ENCODE data around the gene SRGN. TPM values are rescaled to one million over a fixed set of nuclear protein-coding genes. Genes with fewer than 3 reads are reported as not detected.

The SRGN gene
- total RNA-seq, 1 donor: 474 TPM

DNA sequence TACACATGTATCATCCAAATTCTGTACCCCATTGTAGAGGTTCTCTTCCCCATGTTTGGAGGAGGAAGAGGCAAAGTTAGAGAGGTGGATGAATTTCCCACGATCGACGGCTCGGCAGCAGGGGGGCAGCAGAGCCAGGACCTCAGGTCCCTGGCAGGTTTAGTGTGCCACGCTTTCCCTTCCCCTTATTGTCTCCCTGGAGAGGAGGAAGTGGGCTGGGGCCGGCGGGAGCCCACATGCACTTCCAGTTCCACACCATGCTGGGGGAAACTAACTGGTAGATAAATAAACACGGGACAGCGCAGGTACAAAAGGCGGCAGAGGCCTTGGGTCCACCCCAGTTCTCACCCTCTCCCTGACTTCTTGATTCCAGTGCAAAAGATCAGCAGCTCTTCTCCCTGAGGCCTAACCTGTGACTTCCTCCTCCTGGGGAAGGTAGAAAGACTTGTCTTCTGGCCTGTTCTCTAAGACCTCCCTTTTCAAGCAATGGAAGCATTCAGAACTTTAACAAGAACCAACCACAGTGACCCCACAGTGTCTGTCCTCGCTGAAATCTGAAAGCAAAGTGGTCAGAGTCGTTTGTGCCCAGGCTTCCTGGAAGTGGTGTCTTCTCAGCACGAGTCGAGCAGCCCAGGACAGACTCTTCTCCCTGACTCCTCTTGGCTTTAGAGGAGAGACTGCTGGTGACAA is 30.5 kb upstream of the SRGN start:
- peak overlapping the region; percentile 52 for H2AFZ ChIP-seq (ENCODE audit: low read length)
- H3K27ac ChIP-seq (ENCODE audit: low read depth, low read length): peak overlapping the region; percentile 94
- no peaks in the 10 kb centered on the region for H3K79me2 ChIP-seq (ENCODE audit: insufficient read depth, low read length)
- no peaks in the 10 kb centered on the region for H4K20me1 ChIP-seq (ENCODE audit: insufficient read depth, low read length)
- no peak for TF ChIP-seq CTCF (IDR thresholded peaks at IDR 0.05; ENCODE audit: extremely low read depth, low read depth, low read length)
- no peak for DNase-seq (ENCODE audit: insufficient read length, low spot score, missing footprints)
- no peaks in the 10 kb centered on the region for H3K36me3 ChIP-seq (ENCODE audit: insufficient read depth, low read length)
- no peaks in the 10 kb centered on the region for H3K27me3 ChIP-seq (ENCODE audit: insufficient read depth, low read length)
- peaks cover 43% of the 10 kb centered on the region for H3K4me1 ChIP-seq (ENCODE audit: insufficient read depth, low read length)
- H3K4me3 ChIP-seq (ENCODE audit: insufficient read depth, low read length): peak overlapping the region; percentile 18
- no peaks in the 10 kb centered on the region for H3K9me3 ChIP-seq (ENCODE audit: low read depth, low read length)
- peak overlapping the region; percentile 55 for H3K4me2 ChIP-seq (ENCODE audit: insufficient read depth, low read length)

- H3K4me3 ChIP-seq (ENCODE audit: insufficient read depth, low read length): peak overlapping the region; percentile 18
- DNase-seq (ENCODE audit: insufficient read length, low spot score, missing footprints): peak; percentile 90
- peak overlapping the region; percentile 52 for H2AFZ ChIP-seq (ENCODE audit: low read length)
- peaks cover 47% of the 10 kb centered on the region for H3K4me1 ChIP-seq (ENCODE audit: insufficient read depth, low read length)
- TF ChIP-seq CTCF (IDR thresholded peaks at IDR 0.05; ENCODE audit: extremely low read depth, low read depth, low read length): no peak
- H3K4me2 ChIP-seq (ENCODE audit: insufficient read depth, low read length): peak overlapping the region; percentile 55
- H4K20me1 ChIP-seq (ENCODE audit: insufficient read depth, low read length): no peaks in the 10 kb centered on the region
- peak overlapping the region; percentile 94 for H3K27ac ChIP-seq (ENCODE audit: low read depth, low read length)
- H3K27me3 ChIP-seq (ENCODE audit: insufficient read depth, low read length): no peaks in the 10 kb centered on the region
- no peaks in the 10 kb centered on the region for H3K79me2 ChIP-seq (ENCODE audit: insufficient read depth, low read length)
- no peaks in the 10 kb centered on the region for H3K36me3 ChIP-seq (ENCODE audit: insufficient read depth, low read length)
- H3K9me3 ChIP-seq (ENCODE audit: low read depth, low read length): no peaks in the 10 kb centered on the region
Measured at GRCh38 chr10:69057951-69058297, 30.0 kb upstream of the SRGN start.

DNA sequence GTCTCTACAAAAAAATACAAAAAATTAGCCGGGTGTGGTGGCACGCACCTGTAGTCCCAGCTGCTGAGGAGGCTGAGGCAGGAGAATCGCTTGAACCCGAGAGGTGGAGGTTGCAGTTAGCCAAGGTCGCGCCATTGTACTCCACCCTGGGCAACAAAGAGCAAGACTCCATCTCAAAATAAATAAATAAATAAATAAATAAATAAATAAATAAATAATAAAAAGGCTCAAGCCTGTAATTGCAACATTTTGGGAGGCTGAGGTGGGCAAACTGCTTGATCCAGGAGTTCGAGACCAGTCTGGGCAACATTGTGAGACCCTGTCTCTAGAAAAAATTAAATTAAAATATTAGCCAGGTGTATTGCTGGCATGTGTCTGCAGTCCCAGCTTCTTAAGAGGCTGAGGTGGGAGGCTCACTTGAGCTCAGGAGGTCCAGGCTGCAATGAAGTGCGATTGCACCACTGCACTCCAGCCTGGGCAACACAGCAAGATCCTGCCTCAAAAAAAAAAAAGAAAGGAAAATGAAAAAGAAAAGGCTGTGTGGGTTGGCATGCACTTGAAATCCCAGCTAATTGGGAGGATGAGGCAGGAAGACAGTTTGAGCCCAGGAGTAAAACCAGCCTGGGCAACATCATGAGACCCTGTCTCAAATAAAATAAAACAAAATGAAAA is 27.6 kb upstream of the SRGN start:
- H3K36me3 ChIP-seq (ENCODE audit: insufficient read depth, low read length): no peaks in the 10 kb centered on the region
- no peak overlapping the region for H3K4me2 ChIP-seq (ENCODE audit: insufficient read depth, low read length)
- H3K27ac ChIP-seq (ENCODE audit: low read depth, low read length): peak overlapping the region; percentile 99
- no peak overlapping the region for H2AFZ ChIP-seq (ENCODE audit: low read length)
- no peaks in the 10 kb centered on the region for H3K9me3 ChIP-seq (ENCODE audit: low read depth, low read length)
- H4K20me1 ChIP-seq (ENCODE audit: insufficient read depth, low read length): no peaks in the 10 kb centered on the region
- DNase-seq (ENCODE audit: insufficient read length, low spot score, missing footprints): no peak
- no peak for TF ChIP-seq CTCF (IDR thresholded peaks at IDR 0.05; ENCODE audit: extremely low read depth, low read depth, low read length)
- H3K79me2 ChIP-seq (ENCODE audit: insufficient read depth, low read length): no peaks in the 10 kb centered on the region
- H3K4me1 ChIP-seq (ENCODE audit: insufficient read depth, low read length): peaks cover 56% of the 10 kb centered on the region
- no peaks in the 10 kb centered on the region for H3K27me3 ChIP-seq (ENCODE audit: insufficient read depth, low read length)
- no peak overlapping the region for H3K4me3 ChIP-seq (ENCODE audit: insufficient read depth, low read length)
